ENCODE data around the gene OPALIN. TPM values are rescaled to one million over a fixed set of nuclear protein-coding genes. Genes with fewer than 3 reads are reported as not detected.

The OPALIN gene
- total RNA-seq, 1 experiment from 2014 or later: not detected

GRCh38 chr10:96380821-96381220 is 22.0 kb upstream of the OPALIN start:
- Histone ChIP-seq H3K27me3 (no peaks in the 10 kb centered on the region), H3K4me3 (no peak overlapping the region), H3K9me3 (replicated peaks) (no peaks in the 10 kb centered on the region), H3K4me1 (peaks cover 6% of the 10 kb centered on the region; the same call in 1 of the 2 replicates), H3K27ac (no peak overlapping the region), H3K36me3 (no peaks in the 10 kb centered on the region)
- DNase-seq: no peak

GRCh38 chr10:96379758-96380157 is 21.0 kb upstream of the OPALIN start:
- no peak overlapping the region for H3K4me3 ChIP-seq
- H3K27ac ChIP-seq: no peak overlapping the region
- no peaks in the 10 kb centered on the region for H3K9me3 ChIP-seq (replicated peaks)
- peaks cover 12% of the 10 kb centered on the region; the same call in 1 of the 2 replicates for H3K4me1 ChIP-seq
- no peaks in the 10 kb centered on the region for H3K36me3 ChIP-seq
- no peaks in the 10 kb centered on the region for H3K27me3 ChIP-seq
- no peak for DNase-seq

- no peak overlapping the region for H3K4me3 ChIP-seq
- peaks cover 12% of the 10 kb centered on the region; the same call in 1 of the 2 replicates for H3K4me1 ChIP-seq
- DNase-seq: no peak
Measured at GRCh38 chr10:96378741-96379140, 19.9 kb upstream of the OPALIN start.

GRCh38 chr10:96377816-96378294 is 19.1 kb upstream of the OPALIN start:
- Histone ChIP-seq H3K27ac (no peak overlapping the region), H3K4me1 (peaks cover 12% of the 10 kb centered on the region; the same call in 1 of the 2 replicates), H3K27me3 (no peaks in the 10 kb centered on the region), H3K9me3 (replicated peaks) (no peaks in the 10 kb centered on the region), H3K36me3 (no peaks in the 10 kb centered on the region), H3K4me3 (no peak overlapping the region)
- peak; percentile 82 to 88 for DNase-seq

More at GRCh38 chr10:96378741-96379140, 19.9 kb upstream of the OPALIN start:
- H3K36me3 ChIP-seq: no peaks in the 10 kb centered on the region
- no peaks in the 10 kb centered on the region for H3K9me3 ChIP-seq (replicated peaks)
- no peak overlapping the region for H3K27ac ChIP-seq
- H3K27me3 ChIP-seq: no peaks in the 10 kb centered on the region

GRCh38 chr10:96376483-96376882 is 17.7 kb upstream of the OPALIN start:
- H3K9me3 ChIP-seq (replicated peaks): no peaks in the 10 kb centered on the region
- no peak overlapping the region for H3K27ac ChIP-seq
- DNase-seq: no peak
- no peak overlapping the region for H3K4me3 ChIP-seq
- peaks cover 12% of the 10 kb centered on the region; the same call in 1 of the 2 replicates for H3K4me1 ChIP-seq
- no peaks in the 10 kb centered on the region for H3K36me3 ChIP-seq
- H3K27me3 ChIP-seq: no peaks in the 10 kb centered on the region

GRCh38 chr10:96374985-96375830 is 16.4 kb upstream of the OPALIN start:
- DNase-seq: peak; percentile 79 to 92
- peak overlapping the region; percentile 57 for H3K4me3 ChIP-seq
- H3K27ac ChIP-seq: no peak overlapping the region
- H3K9me3 ChIP-seq (replicated peaks): no peaks in the 10 kb centered on the region
- no peaks in the 10 kb centered on the region for H3K27me3 ChIP-seq
- no peaks in the 10 kb centered on the region for H3K36me3 ChIP-seq
- peaks cover 12% of the 10 kb centered on the region; the same call in 1 of the 2 replicates for H3K4me1 ChIP-seq

- no peak overlapping the region for H3K27ac ChIP-seq
- no peaks in the 10 kb centered on the region for H3K27me3 ChIP-seq
- H3K9me3 ChIP-seq (replicated peaks): no peaks in the 10 kb centered on the region
- peak overlapping the region; percentile 57 for H3K4me3 ChIP-seq
- no peaks in the 10 kb centered on the region for H3K36me3 ChIP-seq
- peaks cover 12% of the 10 kb centered on the region; the same call in 1 of the 2 replicates for H3K4me1 ChIP-seq
- no peak for DNase-seq
Measured at GRCh38 chr10:96374639-96374984, 15.8 kb upstream of the OPALIN start.

- Histone ChIP-seq H3K4me3 (no peak overlapping the region), H3K27me3 (no peaks in the 10 kb centered on the region), H3K9me3 (replicated peaks) (no peaks in the 10 kb centered on the region), H3K36me3 (no peaks in the 10 kb centered on the region), H3K27ac (no peak overlapping the region), H3K4me1 (peaks cover 12% of the 10 kb centered on the region; the same call in 1 of the 2 replicates)
- DNase-seq: no peak
Measured at GRCh38 chr10:96374004-96374403, 15.2 kb upstream of the OPALIN start.

GRCh38 chr10:96371356-96371755 is 12.6 kb upstream of the OPALIN start:
- no peak for DNase-seq
- no peaks in the 10 kb centered on the region for H3K27me3 ChIP-seq

GRCh38 chr10:96370584-96371157 is 11.9 kb upstream of the OPALIN start:
- no peak overlapping the region for H3K27ac ChIP-seq
- peaks cover 6% of the 10 kb centered on the region; the same call in 1 of the 2 replicates for H3K4me1 ChIP-seq
- no peaks in the 10 kb centered on the region for H3K9me3 ChIP-seq (replicated peaks)
- no peaks in the 10 kb centered on the region for H3K36me3 ChIP-seq
- no peaks in the 10 kb centered on the region for H3K27me3 ChIP-seq
- no peak overlapping the region for H3K4me3 ChIP-seq
- peak; percentile 24 to 74 for DNase-seq

More at GRCh38 chr10:96371356-96371755, 12.6 kb upstream of the OPALIN start:
- Histone ChIP-seq H3K9me3 (replicated peaks) (no peaks in the 10 kb centered on the region), H3K4me3 (no peak overlapping the region), H3K4me1 (peaks cover 6% of the 10 kb centered on the region; the same call in 1 of the 2 replicates), H3K27ac (no peak overlapping the region), H3K36me3 (no peaks in the 10 kb centered on the region)

- no peak for DNase-seq
- no peaks in the 10 kb centered on the region for H3K9me3 ChIP-seq (replicated peaks)
Measured at GRCh38 chr10:96369890-96370583, 11.2 kb upstream of the OPALIN start.

GRCh38 chr10:96368971-96369370 is 10.2 kb upstream of the OPALIN start:
- Histone ChIP-seq H3K27ac (no peak overlapping the region), H3K4me1 (no peaks in the 10 kb centered on the region), H3K9me3 (replicated peaks) (no peaks in the 10 kb centered on the region), H3K27me3 (no peaks in the 10 kb centered on the region), H3K4me3 (no peak overlapping the region), H3K36me3 (no peaks in the 10 kb centered on the region)
- DNase-seq: no peak

More at GRCh38 chr10:96369890-96370583, 11.2 kb upstream of the OPALIN start:
- H3K27me3 ChIP-seq: no peaks in the 10 kb centered on the region
- no peaks in the 10 kb centered on the region for H3K36me3 ChIP-seq
- no peak overlapping the region for H3K4me3 ChIP-seq
- no peak overlapping the region for H3K27ac ChIP-seq
- peaks cover 1% of the 10 kb centered on the region; the same call in 1 of the 2 replicates for H3K4me1 ChIP-seq

- no peak overlapping the region for H3K27ac ChIP-seq
- no peaks in the 10 kb centered on the region for H3K9me3 ChIP-seq (replicated peaks)
- no peaks in the 10 kb centered on the region for H3K4me1 ChIP-seq
- H3K27me3 ChIP-seq: no peaks in the 10 kb centered on the region
- H3K4me3 ChIP-seq: no peak overlapping the region
- H3K36me3 ChIP-seq: no peaks in the 10 kb centered on the region
- DNase-seq: no peak
Measured at GRCh38 chr10:96367470-96367869, 8.7 kb upstream of the OPALIN start.

GRCh38 chr10:96366508-96366907 is 7.7 kb upstream of the OPALIN start:
- Histone ChIP-seq H3K4me3 (no peak overlapping the region), H3K27me3 (no peaks in the 10 kb centered on the region), H3K27ac (no peak overlapping the region), H3K4me1 (no peaks in the 10 kb centered on the region), H3K9me3 (replicated peaks) (no peaks in the 10 kb centered on the region), H3K36me3 (no peaks in the 10 kb centered on the region)
- no peak for DNase-seq

GRCh38 chr10:96365571-96365970 is 6.8 kb upstream of the OPALIN start:
- Histone ChIP-seq H3K4me3 (no peak overlapping the region), H3K27me3 (no peaks in the 10 kb centered on the region), H3K4me1 (no peaks in the 10 kb centered on the region), H3K36me3 (no peaks in the 10 kb centered on the region), H3K9me3 (replicated peaks) (no peaks in the 10 kb centered on the region), H3K27ac (no peak overlapping the region)
- no peak for DNase-seq

Data from SJCRH30 (cell line).